Right lung (tissue), 5 donors: ENCODE results near the gene SASH3. TPM values are rescaled to one million over a fixed set of nuclear protein-coding genes. Genes with fewer than 3 reads are reported as not detected.

Experiments
- DNase-seq, 2 donors: peaks; one replicate each; pipeline ENCODE4 v3.0.0-alpha.2; 2013
- polyA plus RNA-seq, 5 donors: library from polyadenylated mRNA; unstranded; fragments of 120-200 nt; gene quantifications; one replicate each; pipeline versions ENCODE4 v1.2.1 to v1.2.3, GENCODE V29; 2013; ENCODE audit warnings: inconsistent platforms in 1 of 5, low replicate concordance in 1 of 5; ENCODE audit not compliant: insufficient read length in 5 of 5, insufficient read depth in 1 of 5

The SASH3 gene
- polyA plus RNA-seq, 5 donors = 2.8 to 4.1 (median 3.4) TPM

DNA sequence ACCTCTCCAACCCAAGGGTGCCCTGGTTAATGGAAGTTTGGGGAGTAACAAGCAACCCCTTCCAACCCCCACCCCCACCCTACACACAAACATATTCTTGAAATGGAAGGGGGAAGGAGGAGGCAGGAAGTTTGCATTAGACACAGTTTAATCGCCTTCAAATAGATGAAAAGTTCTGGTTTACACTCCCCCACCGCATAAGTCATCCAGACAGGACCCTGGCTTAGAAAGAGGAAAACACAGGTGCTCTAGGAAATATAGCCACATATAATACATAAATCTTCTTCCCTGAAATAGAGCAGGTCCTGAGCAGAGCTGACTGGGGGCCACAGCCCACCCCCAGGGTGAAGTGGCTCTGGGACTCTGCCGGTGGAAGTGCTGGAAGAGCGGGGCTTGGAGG, 25.1 kb downstream of the SASH3 start:
- DNase-seq = no peak

DNA sequence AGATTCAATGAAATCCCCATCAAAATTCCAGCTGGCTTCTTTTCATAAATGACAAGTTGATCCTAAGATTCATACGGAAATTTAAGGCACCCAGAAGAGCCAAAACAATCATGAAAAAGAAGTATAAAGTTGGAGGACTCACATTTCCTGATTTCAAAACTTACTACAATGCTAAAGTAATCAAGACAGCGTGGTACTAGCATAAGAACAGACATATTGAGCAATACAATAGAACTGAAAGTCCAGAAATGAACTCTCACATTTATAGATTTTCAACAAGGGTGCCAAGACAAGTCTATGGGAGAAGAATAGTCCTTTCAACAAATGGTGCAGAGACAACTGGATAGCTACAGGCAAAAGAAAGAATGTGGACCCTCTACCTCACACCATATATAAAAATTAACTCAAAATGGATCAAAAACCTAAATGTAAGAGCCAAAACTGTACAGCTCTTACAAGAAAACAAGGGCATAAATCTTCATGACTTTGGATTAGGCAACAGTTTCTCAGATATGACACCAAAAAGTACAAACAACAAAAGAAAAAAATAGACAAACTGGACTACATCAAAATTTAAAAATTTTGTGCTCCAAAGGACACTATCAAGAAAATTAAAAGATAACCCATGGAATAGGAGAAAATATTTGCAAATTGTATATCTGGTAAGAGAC, 28.5 kb downstream of the SASH3 start:
- no peak for DNase-seq

DNA sequence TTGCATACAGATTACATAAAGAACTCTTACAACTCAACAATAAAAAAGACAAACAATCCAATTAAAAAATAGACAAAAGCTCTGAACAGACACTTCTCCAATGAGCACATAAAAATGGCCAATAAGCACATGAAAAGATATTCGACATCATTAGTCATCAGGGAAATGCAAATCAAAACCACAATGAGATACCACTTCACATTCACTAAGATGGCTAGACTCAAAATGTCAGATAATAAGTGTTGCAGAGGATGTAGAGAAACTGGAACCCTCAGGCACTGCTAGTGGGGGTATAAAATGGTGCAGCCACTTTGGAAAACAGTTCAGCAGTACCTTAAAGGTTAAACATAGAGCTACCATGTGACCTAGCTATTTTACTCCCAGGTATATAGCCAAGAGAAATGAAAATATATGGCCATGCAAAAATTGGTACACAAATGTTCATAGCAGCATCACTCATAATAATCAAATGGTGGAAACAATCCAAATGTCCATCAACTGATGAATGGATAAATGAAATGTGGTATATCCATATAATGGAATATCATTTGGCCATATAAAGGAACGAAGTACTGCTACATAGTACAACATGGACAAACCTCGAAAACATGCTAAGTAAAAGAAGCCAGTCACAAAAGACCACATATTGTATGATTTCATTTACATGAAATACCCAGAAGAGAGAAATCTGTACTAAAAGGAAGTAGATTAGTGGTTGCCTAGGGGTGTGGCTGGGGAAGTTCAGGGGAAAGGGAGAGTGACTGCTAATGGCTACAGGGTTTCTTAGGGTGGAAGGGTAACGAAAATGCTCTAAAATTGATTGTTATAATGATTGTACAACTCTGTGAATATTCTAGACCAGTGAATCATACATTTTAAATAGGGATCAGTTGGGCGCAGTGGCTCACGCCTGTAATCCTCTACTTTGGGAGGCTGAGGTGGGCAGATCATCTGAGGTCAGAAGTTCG, 29.4 kb downstream of the SASH3 start:
- DNase-seq = no peak

DNA sequence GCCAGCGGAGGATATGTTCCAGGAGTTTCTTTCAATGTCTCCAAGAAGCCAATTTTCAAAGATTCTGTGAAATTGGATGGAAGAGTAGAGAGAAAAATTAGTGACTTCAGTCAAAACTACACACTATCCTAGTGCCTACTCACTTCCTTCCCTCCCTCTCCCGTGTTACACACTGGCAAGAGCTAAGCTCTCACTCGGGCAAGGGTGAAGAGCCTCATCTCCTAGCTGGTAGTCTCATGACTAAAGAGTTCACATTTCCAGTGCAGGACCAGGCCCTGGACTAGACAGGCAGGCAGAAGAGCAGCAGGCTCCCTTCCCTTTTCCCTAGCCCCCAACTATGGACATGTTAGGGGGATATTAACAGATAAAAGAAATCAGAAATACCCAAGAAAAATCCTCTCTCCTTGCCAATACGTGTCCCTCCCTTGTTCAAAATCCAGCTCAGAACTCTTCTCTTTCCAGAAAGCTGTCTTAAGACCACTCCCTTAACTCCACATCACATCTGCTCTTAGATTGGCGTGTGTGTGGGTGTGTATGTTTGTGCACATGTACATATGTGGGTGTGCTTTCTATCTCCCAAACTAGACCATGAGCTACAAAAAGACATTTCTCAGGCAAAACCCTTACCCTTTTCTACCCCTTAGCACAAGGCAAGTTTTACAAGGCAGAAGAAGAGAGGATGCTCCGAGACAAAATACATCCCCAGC, 34.1 kb downstream of the SASH3 start:
- no peak for DNase-seq

DNA sequence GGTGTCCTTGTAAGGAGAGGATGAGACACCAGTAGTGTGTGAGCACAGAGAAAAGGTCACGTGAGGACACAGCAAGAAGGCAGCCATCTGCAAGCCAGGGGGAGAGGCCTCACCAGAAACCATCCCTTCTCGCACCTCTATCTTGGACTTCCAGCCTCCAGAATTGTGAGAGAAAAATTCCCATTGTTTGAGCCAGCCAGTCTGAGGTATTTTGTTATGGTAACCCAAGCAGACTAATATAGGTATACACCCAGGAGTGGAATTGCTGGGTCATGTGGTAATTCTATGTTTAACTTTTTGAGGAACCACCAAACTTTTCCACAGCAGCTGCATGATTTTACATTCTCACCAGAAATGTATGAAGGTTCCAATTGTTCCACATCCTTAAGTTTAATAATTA, 38.4 kb downstream of the SASH3 start:
- DNase-seq = no peak

DNA sequence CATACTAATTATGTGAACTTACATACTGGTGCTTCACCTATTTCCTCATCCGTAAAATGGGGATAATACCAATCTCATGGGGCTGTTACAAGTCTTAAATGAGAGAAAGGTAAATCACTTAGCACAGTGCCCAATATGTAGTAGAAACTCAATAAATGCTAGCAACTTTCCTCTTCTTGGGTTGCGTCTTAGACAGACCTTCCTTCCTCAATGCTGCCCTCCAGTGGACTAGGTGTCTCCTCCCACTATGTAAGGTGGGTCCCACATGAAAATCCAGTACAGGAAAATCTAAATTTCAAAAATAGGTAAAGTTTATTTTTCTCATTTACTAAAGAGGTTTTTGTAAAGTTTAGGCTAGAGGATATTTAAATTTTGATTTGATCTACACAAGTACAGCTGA, 43.4 kb downstream of the SASH3 start:
- no peak for DNase-seq

DNA sequence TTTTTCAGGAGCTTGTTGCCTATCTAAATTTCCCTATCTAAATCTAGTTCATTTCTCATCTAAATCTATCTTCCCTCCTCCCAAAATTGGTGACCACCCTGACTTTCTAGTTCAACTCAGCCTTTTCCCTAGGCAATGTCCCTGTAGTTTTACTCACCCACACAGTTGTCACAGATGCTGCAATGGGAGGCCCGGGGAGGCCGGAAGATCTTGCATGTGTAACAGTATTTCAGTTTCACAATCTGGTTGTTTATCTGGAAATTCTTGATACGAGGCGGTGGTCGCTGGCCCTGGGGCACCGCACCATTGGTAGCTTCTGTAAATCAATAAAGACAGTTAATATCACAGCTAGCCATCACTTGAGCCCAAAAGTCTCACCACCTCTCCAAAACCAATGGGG, 43.8 kb downstream of the SASH3 start:
- no peak for DNase-seq

DNA sequence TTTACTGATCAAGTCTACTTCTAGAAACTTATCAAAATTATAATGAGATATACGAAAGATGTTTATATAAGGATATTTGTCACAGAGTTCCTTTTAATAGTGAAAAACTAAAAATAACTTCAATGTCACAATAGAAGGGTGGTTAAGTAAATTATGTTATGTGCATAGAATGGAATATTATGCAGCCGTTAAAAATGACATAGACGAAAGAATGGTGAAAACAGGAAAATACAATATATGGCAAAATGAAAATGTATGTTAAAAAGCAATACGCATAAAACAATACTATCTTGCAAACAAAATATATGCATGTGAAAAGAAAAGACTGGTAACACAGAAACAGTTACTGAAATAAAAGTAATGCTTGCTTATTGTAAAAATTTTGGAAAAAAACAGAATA, 44.9 kb downstream of the SASH3 start:
- no peak for DNase-seq

DNA sequence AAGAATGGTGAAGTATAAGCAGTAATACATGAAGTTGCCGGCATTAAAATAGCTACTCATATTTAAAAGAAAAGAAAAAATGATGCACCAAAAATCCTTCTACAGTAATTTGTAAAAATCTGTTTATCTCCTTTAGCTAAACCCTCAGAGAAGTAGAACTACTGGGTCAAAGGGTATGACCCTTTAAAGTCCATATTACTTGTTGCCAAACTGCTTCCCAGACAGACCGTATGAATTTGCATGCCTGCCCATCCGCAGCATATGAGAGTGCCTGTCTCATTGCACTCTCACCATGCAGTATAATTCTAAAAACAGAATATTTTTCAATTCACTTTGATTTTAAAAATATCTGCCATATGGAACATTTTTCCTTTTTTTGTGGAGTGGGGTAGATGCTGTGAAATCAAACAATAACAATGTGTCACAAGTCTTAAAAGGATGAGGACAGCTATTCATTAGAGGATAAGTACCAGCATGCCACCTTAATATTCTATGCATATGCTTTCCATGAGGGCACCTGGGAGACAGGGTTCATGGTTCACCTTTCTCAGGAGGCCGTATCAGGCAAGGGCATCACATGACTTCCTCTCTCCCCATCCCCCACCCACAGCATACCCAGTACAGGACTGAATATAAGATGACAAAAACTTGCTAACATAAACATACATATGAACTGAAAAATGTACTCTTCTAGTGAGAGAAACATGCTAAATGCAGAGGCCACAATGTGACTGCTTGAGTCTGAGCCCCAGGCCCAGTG, 46.2 kb downstream of the SASH3 start:
- DNase-seq = no peak

DNA sequence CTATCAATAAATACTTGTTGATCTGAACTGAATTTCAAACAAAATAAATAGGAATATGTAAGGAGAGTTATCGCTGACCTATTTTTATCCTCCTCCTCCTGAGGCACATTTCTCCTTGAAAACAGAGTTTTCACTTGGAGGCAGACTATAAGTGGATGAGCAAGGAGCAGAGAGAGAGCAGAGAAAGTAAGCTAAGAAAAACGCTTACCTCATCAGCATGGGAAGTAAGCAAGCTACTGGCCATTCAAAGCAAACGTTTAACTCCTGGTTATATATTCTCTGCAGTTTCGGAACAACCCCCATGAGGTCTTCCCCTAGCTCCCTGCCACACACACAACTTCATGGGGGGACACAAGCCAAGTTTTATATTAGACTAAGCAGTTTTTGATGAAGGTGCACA, 50.7 kb downstream of the SASH3 start:
- DNase-seq = no peak

DNA sequence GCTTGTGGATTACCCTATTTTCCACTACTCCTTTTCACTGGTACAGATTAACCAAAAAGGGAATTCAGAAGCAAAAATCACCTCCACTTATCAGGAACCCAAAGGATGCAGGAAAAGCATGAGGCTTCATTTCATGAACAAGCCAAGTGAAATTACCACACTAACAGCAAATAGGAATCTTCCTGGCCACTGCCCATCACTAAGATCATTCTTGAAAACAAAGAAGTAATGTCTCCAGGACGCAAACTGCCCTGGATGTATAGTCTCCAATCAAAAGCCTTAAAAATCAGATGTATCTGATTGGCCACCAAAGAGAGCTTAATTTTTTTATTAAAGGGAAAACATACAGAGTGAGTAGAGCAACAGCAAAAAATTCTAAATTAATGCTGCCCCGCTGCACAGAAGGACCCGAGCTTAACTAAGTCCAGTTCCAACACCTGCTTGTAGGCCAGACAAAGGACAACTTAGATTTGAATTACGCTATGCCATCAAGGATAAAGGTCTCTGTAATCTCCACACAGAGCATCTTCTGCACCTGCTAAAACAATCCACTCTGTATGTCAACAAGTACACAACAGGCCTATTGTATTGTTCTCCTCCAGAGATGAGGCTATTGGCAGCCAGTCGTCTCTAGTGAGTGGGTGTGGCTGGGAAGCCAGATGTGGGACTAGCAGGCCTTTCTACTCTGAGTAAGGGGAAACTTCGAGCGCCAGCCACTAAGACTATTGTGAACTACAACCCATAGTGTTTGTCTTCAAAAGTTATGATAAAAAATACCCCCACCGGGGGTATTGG, 51.5 kb downstream of the SASH3 start:
- no peak for DNase-seq

DNA sequence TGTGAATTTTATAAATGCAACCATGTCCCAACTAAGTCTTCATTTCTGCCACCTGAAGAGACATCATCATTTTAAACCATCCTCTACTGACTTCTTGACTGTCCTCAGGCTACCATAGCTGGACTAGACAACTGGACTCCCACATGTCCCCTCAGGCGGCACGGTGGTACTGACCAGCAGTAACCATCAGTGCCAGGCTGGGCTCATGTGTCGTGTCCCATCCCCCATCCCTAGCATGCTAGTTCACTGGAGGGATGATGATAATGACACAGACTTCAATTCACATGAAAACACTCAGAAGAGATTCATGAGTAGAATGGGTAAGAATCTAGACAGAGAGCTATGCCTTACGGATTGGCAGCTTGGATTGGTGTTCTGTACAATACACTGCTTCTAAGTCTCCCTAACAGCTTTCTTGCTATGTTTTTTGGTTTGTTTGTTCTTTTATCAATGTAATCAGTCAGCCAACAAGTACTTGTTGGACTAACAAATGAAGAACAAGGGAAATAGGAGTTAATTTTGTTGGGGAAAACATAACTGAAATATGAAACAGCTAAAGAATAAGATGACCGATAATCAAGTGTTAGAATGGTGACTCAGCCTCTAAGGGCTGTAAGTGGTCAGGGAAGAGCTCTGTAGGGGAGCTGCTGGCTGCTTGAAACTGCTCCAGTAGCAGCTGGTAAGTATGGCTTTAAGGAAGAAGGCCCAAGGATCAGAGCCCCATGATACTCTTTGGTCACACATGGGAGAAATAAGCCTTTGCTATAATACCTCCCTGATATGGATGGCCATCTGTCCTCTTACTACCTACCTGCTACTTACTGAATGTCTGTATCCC, 53.6 kb downstream of the SASH3 start:
- DNase-seq = no peak

DNA sequence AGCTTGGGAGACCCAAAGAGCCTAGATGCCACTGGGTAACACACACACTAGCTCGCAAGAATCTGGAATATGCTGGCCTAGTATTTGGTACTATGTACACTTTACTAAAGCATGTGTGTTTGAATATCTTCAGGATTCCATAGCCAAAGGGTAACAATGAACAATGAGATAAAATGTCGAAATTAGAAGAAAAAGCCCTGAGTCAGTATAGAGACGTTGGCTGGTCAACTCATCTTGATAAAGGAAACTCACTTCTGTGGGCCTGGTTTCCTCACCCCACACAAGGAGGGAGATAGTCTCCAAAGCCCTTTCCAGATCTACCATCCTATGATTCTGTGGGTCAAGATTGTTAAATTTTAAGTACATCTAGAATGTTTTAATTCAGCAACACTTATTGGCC, 57.1 kb downstream of the SASH3 start:
- no peak for DNase-seq

DNA sequence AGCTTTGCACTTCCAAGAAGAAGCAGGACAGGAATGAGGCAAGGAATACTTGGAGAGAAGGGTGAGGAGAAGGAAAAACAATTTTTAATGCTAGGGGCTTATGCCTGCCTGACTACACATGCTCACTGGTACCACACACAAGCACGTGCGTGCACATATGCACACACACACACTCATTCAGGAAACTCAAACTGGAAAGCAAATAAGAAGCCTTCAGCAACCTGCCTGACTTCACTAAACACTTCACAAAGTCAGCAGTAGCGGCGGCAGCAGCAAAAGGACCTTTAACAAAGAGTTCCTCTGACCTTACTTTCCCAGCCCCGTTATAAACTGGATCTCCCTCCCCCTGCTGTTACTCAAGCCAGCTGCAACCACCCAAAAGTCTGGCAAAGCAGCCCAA, 60.6 kb downstream of the SASH3 start:
- DNase-seq = peak in 1 of 2 donors; percentile 20

DNA sequence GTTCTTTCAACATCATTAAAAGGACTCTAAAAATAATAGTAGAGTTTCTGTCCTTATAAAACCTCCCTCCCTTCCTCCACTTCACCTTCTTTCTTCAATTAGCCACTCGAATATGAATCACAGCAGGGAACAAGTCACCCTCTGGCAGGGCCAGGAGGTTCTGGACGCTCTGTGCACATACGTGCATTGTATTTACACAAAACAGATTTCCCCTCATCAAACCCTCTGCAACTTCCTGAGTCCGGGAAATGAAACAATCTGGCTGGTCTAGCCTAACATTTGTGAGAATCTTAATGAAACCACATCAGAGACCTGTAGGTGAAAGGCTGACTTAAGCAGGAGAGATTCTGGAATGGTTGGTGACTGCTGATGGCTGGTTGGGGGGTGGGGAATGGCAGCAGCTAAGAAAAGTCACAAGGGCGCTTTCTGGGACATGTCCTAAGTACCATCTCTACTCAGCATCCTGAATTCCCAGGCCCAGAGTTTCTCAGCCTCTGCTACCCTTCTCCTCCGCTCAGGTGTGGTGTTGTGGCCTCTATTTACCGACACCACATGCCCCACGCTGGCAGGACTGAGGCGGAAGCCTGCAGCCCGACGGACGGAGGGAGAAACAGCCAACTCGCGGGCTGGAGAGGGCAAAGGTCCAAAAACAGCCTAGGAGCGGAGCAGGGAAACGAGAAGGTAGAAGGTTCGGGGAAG, 62.9 kb downstream of the SASH3 start:
- DNase-seq = peak; percentile 15 to 20

DNA sequence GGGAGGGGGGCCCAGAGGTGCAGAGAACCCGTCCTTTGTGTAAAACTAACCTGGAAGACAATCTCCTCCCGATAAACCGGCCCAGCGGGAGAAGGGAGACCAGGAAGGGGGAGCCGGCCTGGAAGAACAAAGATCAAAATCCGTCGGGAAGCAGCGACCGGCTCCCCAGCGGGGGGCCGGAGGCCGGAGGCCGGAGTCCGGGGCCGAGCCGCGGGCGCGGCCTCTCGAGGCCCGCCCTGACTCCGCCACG, 63.4 kb downstream of the SASH3 start:
- DNase-seq = no peak

DNA sequence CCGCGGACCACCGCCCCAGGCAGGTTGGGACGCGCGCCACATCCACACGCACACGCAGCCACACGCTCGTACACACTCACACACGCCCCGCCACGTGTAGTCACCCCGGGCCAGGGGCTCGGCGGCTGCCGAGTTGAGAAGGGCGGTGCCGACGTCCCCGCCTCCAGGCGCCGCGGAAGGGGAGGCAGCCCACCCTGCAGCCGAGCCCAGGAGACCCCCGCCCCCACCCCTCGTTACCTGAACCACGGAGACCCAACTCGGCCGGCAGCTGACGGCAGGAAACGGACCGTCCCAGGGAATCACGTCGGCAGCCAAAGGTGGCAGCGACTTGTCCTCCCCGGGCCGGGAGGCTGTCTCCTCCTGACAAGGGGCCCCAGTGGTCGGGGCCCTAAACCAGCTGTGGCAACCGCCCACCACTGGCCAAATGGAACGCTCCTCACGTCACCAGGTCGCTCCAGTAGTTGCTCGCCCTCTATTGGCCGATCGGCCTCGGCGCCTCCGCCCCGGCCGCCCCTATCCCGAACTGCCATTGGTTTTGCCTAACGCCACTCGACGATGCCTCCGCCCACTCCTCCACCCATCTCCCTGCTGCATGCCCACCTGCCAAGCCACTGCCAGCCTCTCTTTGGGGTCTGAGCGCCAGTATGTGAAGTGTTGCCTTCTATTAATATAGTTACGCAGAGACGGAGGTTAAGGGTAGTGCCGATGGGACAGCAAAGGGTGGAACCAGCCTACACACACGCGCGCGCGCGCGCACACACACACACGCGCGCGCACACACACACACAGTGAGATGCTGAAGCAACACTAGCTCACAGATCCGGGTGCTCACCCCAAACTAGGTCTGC, 63.9 kb downstream of the SASH3 start, which contains the start of gene ZDHHC9:
Gene ZDHHC9, minus strand, starts transcription at position 428 of the 848 bp plus-strand sequence. CDS start 1,941 bp downstream, outside the sequence.
- peak; percentile 85 to 88 for DNase-seq
